Measurements from ENCODE around the gene CCDC177. TPM values are rescaled to one million over a fixed set of nuclear protein-coding genes. Genes with fewer than 3 reads are reported as not detected.

Gene CCDC177
- polyA plus RNA-seq, 1 donor from 2014 or later, result 3.2 TPM

DNA sequence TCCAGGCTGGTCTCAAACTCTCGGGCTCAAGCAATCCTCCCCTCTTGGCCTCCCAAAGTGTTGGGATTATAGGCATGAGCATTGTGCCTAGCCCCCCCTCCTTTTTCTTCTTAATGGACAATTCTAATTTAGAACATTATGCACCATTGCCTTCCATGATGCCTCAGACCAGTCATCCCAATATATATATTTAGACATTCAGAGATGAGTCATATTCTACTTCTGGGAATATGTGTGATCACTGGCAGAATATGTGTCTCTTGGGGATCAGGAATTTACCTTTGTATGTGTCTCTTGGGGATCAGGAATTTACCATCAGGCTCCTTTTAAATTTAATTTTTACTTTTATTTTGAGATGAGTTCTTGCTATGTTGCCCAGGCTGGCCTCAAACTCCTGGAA, 7.5 kb upstream of the CCDC177 start:
- H3K79me2 ChIP-seq (replicated peaks; ENCODE audit: insufficient read depth, low read length), result no peaks in the 10 kb centered on the region
- H3K9ac ChIP-seq (ENCODE audit: low read length), result no peak overlapping the region
- H4K20me1 ChIP-seq (ENCODE audit: insufficient read depth), result no peaks in the 10 kb centered on the region
- no peaks in the 10 kb centered on the region for H3K9me3 ChIP-seq (ENCODE audit: low read length)
- no peaks in the 10 kb centered on the region for H3K27me3 ChIP-seq (ENCODE audit: insufficient read depth, low read depth, low read length)
- H3K4me2 ChIP-seq (ENCODE audit: low read length), result no peak overlapping the region
- no peaks in the 10 kb centered on the region for H3F3A ChIP-seq (ENCODE audit: insufficient read depth, low read length, poor library complexity, severe bottlenecking)
- H2AFZ ChIP-seq (ENCODE audit: low read depth, low read length), result no peak overlapping the region
- H3K36me3 ChIP-seq (ENCODE audit: insufficient read depth, low read length), result no peaks in the 10 kb centered on the region
- no peak overlapping the region for H3K4me3 ChIP-seq (ENCODE audit: low read length)
- TF ChIP-seq RAD21 (conservative IDR thresholded peaks at IDR 0.05), result no peak
- no peak for TF ChIP-seq SMC3 (conservative IDR thresholded peaks at IDR 0.05; ENCODE audit: poor library complexity)
- TF ChIP-seq TAF1 (IDR thresholded peaks at IDR 0.05; ENCODE audit: low read depth), result no peak
- TF ChIP-seq, protein P1, sequence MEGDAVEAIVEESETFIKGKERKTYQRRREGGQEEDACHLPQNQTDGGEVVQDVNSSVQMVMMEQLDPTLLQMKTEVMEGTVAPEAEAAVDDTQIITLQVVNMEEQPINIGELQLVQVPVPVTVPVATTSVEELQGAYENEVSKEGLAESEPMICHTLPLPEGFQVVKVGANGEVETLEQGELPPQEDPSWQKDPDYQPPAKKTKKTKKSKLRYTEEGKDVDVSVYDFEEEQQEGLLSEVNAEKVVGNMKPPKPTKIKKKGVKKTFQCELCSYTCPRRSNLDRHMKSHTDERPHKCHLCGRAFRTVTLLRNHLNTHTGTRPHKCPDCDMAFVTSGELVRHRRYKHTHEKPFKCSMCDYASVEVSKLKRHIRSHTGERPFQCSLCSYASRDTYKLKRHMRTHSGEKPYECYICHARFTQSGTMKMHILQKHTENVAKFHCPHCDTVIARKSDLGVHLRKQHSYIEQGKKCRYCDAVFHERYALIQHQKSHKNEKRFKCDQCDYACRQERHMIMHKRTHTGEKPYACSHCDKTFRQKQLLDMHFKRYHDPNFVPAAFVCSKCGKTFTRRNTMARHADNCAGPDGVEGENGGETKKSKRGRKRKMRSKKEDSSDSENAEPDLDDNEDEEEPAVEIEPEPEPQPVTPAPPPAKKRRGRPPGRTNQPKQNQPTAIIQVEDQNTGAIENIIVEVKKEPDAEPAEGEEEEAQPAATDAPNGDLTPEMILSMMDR (IDR thresholded peaks at IDR 0.05; ENCODE audit: poor library complexity, severe bottlenecking), result no peak
- TF ChIP-seq POLR2AphosphoS5 (IDR thresholded peaks at IDR 0.05), result no peak
- no peak for TF ChIP-seq EZH2 (IDR thresholded peaks at IDR 0.05; ENCODE audit: borderline replicate concordance, insufficient read depth, low read length, poor library complexity, severe bottlenecking)
- TF ChIP-seq EP300 (conservative IDR thresholded peaks at IDR 0.05; ENCODE audit: poor library complexity, severe bottlenecking), result no peak
- TF ChIP-seq MXI1 (conservative IDR thresholded peaks at IDR 0.05; ENCODE audit: poor library complexity, severe bottlenecking), result no peak
- TF ChIP-seq, protein P2, sequence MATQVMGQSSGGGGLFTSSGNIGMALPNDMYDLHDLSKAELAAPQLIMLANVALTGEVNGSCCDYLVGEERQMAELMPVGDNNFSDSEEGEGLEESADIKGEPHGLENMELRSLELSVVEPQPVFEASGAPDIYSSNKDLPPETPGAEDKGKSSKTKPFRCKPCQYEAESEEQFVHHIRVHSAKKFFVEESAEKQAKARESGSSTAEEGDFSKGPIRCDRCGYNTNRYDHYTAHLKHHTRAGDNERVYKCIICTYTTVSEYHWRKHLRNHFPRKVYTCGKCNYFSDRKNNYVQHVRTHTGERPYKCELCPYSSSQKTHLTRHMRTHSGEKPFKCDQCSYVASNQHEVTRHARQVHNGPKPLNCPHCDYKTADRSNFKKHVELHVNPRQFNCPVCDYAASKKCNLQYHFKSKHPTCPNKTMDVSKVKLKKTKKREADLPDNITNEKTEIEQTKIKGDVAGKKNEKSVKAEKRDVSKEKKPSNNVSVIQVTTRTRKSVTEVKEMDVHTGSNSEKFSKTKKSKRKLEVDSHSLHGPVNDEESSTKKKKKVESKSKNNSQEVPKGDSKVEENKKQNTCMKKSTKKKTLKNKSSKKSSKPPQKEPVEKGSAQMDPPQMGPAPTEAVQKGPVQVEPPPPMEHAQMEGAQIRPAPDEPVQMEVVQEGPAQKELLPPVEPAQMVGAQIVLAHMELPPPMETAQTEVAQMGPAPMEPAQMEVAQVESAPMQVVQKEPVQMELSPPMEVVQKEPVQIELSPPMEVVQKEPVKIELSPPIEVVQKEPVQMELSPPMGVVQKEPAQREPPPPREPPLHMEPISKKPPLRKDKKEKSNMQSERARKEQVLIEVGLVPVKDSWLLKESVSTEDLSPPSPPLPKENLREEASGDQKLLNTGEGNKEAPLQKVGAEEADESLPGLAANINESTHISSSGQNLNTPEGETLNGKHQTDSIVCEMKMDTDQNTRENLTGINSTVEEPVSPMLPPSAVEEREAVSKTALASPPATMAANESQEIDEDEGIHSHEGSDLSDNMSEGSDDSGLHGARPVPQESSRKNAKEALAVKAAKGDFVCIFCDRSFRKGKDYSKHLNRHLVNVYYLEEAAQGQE (IDR thresholded peaks at IDR 0.05; ENCODE audit: borderline replicate concordance), result no peak
- no peak overlapping the region for H3K27ac ChIP-seq (ENCODE audit: low read length)
- H3K9me2 ChIP-seq (ENCODE audit: insufficient read depth, low read length), result no peaks in the 10 kb centered on the region

DNA sequence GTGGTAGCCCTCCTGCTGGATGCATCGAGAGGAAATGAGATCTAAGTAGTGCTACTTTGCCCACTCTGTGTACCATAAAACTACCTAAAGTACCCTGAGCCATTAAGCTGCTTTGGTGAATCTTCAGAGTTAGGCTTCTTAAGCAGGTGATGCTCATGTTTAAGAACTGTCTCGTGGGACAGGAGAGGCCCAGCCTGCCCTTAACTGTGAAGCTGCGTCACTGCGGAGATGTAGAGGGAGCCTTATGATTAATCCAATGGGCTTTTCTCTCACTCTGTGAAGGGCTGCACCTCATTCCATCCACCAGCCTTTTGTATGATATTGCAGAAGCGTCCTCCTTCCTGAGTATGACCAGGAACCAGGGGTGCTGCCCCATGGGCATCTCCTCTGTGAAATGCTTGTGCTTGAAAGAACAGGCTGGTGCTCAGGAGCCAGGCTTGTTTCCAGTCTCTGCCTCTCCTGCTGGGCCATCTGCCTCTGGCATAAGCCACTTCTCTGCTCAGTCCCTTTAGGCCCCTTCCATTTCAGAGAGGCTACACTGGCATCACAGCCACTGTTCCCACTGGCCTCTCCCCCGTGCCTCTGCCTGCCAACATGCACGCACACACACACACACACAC, 6.8 kb upstream of the CCDC177 start:
- no peaks in the 10 kb centered on the region for H3F3A ChIP-seq (ENCODE audit: insufficient read depth, low read length, poor library complexity, severe bottlenecking)
- no peak overlapping the region for H3K4me3 ChIP-seq (ENCODE audit: low read length)
- no peaks in the 10 kb centered on the region for H3K36me3 ChIP-seq (ENCODE audit: insufficient read depth, low read length)
- no peaks in the 10 kb centered on the region for H3K79me2 ChIP-seq (replicated peaks; ENCODE audit: insufficient read depth, low read length)
- H3K9me3 ChIP-seq (ENCODE audit: low read length), result no peaks in the 10 kb centered on the region
- TF ChIP-seq, protein P1 (IDR thresholded peaks at IDR 0.05; ENCODE audit: poor library complexity, severe bottlenecking), result no peak
- TF ChIP-seq EZH2 (IDR thresholded peaks at IDR 0.05; ENCODE audit: borderline replicate concordance, insufficient read depth, low read length, poor library complexity, severe bottlenecking), result no peak
- TF ChIP-seq MXI1 (conservative IDR thresholded peaks at IDR 0.05; ENCODE audit: poor library complexity, severe bottlenecking), result no peak
- TF ChIP-seq TAF1 (IDR thresholded peaks at IDR 0.05; ENCODE audit: low read depth), result no peak
- no peak for TF ChIP-seq EP300 (conservative IDR thresholded peaks at IDR 0.05; ENCODE audit: poor library complexity, severe bottlenecking)
- no peak for TF ChIP-seq POLR2AphosphoS5 (IDR thresholded peaks at IDR 0.05)
- TF ChIP-seq RAD21 (conservative IDR thresholded peaks at IDR 0.05), result no peak
- no peaks in the 10 kb centered on the region for H3K27me3 ChIP-seq (ENCODE audit: insufficient read depth, low read depth, low read length)
- no peak overlapping the region for H3K27ac ChIP-seq (ENCODE audit: low read length)
- H3K9ac ChIP-seq (ENCODE audit: low read length), result no peak overlapping the region
- no peaks in the 10 kb centered on the region for H4K20me1 ChIP-seq (ENCODE audit: insufficient read depth)
- no peak overlapping the region for H2AFZ ChIP-seq (ENCODE audit: low read depth, low read length)
- no peaks in the 10 kb centered on the region for H3K9me2 ChIP-seq (ENCODE audit: insufficient read depth, low read length)
- no peak overlapping the region for H3K4me2 ChIP-seq (ENCODE audit: low read length)
